HG02642 (cell line): ENCODE data around the gene MNT.
"Not testable (repeated sequence)": the region's sequence is repeated elsewhere in the genome, so short reads cannot be mapped to it uniquely, and the experiment has no call there.

Source experiments
- ATAC-seq: cut with Tn5 transposase; IDR thresholded peaks from one replicate; pipeline ENCODE4 v1.9.1; 2021; ENCODE audit warnings: mild to moderate bottlenecking; ENCODE audit not compliant: unreplicated experiment, poor library complexity

The MNT gene, protein sequence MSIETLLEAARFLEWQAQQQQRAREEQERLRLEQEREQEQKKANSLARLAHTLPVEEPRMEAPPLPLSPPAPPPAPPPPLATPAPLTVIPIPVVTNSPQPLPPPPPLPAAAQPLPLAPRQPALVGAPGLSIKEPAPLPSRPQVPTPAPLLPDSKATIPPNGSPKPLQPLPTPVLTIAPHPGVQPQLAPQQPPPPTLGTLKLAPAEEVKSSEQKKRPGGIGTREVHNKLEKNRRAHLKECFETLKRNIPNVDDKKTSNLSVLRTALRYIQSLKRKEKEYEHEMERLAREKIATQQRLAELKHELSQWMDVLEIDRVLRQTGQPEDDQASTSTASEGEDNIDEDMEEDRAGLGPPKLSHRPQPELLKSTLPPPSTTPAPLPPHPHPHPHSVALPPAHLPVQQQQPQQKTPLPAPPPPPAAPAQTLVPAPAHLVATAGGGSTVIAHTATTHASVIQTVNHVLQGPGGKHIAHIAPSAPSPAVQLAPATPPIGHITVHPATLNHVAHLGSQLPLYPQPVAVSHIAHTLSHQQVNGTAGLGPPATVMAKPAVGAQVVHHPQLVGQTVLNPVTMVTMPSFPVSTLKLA

DNA sequence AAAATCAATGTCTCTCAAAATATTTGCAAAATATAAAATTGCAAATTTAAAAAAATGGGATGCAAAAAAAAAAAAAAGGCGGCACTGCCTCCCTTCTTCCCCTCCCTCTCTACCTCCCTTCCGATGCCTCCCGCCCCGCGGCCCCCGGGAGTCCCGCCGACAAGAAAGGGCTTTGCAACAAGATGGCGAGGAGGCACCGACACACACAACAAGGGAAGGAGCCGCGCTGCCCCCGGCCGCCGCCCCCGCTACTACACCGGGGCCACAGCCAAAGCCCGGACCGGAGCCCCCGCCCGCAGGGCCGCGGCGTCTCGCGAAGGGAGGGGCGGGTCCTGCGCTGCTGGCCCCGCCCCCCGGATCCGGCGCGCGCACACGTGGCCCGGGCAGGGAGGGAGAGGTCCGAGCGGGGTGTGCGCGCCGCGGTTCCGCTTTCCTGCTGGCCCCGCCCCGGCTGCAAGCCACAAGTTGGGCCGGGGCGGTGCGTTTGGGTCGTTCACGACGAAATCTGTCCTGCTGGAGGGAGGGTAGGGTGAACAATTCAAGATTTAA, at the start of gene MNT:
TSS of gene MNT (minus strand) at position 184 of the 549 bp plus-strand sequence. CDS start 348 bp downstream, outside the sequence.
- ATAC-seq = peak; percentile 44

DNA sequence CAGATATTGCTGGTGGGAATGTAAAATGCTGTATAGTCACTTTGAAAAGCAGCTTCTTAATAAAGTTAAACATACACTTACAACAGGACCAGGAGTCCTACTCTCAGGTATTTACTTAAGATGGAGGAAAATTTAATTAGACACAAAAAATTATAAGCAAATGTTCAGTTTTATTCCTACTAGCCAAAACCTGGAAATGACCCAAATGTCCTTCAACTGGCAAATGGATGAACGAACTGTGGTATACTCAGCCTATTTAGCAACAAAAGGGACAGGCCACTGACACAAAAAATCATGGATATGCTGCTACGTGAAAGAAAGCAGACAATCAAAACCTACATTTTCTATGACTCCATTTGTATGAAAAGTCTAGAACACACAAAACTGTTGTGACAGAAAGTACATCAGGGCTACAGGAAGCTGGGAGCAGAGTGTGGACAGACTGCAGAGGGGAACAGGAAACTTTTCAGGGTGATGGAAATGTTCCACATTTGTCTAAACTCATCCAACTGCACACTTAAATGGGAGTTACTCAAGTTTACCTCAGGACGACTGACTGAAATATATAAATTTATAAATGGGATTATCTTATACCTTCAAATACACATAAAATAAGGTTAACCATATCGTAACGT, 49.3 kb upstream of the MNT start:
- ATAC-seq = no peak

DNA sequence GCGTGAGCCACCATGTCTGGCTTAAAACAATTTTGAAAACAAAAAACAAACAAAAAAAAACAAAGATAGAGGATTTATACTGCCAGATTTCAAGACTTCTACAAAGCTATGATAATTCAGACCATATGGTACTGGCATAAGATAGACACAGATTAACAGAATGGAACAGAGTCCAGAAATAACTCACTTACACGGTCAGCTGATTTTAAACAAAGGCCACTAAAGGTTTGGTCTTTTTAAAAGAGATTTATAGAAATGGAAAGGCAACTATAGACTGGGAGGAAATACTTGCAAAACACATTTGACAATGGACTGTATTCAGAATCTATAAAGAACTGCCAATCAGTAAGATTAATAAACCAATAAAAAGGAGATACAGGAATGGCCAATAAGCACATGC, 48.6 kb upstream of the MNT start:
- ATAC-seq = no peak

DNA sequence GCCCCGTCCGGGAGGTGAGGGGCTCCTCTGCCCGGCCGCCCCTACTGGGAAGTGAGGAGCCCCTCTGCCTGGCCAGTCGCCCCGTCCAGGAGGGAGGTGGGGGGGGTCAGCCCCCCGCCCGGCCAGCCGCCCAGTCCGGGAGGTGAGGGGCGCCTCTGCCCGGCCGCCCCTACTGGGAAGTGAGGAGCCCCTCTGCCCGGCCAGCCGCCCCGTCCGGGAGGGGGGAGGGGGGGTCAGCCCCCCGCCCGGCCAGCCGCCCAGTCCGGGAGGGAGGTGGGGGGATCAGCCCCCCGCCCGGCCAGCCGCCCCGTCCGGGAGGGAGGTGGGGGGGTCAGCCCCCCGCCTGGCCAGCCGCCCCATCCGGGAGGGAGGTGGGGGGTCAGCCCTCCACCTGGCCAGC, 46.6 kb upstream of the MNT start:
- ATAC-seq = not testable (repeated sequence)

DNA sequence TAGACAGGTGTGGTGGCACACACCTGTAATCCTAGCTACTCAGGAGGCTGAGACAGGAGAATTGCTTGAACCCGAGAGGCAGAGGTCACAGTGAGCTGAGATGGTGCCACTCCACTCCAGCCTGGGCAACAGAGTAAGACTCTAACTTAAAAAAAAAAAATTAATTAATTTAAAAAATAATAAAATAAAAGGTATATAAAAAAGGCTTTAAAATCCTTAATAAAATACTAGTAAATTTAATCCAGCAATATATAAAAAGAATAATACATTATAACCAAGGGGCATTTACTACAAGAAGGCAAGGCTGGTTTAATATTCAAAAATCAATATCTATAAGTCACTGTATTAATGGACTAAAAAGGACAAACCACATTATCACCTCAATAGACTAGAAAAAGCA, 44.8 kb upstream of the MNT start:
- no peak for ATAC-seq

DNA sequence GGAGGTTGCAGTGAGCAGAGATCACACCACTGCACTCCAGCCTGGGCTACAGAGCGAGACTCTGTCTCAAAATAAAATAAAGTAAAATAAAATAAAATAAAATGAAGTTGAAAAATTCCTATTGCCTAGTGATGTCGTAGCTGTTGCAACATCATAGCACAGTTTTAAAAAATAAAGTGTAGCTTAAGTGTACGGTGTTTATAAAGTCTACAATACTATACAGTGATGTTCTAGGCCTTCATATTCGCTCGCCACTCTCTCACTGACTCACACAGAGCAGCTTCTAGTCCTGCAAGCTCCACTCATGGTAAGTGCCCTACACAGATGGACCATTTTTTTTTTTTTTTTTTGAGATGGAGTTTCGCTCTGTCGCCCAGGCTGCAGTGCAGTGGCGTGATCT, 43.5 kb upstream of the MNT start:
- ATAC-seq = no peak

DNA sequence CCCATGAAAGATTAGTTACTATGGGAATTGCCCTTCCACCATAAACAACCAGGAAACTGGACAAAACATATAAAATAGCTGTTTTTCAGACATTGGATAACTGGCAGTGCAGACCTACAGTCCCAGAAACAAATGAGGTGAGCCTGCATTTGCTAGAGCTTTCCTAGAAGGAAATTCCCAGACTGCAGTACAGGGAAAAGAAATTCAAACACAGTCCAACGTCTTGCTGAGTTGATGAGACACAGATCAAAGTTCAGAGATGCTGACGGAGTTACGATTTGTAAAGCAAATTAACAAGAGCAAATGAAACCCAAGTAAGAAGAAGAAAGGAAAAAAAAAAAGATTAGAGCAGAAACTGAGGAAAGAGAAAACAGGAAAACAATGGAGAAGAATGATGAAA, 41.3 kb upstream of the MNT start:
- ATAC-seq = no peak

DNA sequence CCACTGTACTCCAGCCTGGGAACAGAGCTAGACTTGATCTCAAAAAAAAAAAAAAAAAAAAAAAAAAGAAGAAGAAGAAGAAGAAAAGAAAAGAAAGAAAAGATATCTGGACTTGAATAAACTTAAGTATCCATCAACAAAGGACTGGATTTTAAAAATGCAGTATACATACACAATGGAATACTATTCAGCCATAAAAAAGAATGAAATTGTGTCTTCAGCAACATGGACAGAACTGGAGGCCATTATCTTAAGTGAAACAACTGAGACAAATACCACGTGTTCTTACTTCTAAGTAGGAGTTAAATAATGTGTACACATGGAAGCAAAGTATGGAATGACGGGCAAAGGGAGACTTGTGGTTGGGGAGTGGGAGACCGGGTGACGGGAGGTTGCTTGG, 40.1 kb upstream of the MNT start:
- no peak for ATAC-seq

DNA sequence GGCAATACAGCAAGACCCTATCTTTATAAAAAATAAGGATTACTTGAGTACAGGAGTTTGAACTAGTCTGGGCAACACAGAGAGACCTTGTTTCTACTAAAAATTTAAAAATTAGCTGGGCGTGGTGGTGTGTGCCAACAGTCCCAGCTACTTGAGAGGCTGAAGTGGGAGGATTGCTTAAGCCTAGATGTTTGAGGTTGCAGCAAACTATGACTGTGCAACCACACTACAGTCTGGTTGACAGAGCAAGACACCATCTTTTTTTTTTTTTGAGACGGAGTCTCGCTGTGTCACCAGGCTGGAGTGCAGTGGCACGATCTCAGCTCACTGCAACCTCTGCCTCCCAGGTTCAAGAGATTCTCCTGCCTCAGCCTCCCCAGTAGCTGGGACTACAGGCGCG, 39.1 kb upstream of the MNT start:
- not testable (repeated sequence) for ATAC-seq

DNA sequence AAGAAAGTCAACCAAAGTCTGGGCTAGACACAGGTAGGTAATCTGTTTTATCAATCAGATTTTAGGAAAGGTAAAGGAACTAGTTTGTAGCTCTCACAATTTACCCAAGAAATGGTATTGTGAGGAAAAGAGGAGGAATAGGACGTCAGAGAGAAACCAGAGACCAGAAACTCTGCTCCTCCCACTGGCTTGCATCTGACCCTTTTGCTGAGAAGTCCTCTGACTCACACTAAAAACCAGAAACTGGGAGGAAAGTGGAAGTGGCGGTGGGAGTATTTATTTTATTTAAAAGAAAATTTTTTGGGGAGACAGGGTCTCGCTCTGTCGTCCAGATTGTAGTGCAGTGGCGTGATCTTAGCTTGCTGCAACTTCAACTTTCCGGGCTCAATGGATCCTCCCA, 38.0 kb upstream of the MNT start:
- no peak for ATAC-seq

DNA sequence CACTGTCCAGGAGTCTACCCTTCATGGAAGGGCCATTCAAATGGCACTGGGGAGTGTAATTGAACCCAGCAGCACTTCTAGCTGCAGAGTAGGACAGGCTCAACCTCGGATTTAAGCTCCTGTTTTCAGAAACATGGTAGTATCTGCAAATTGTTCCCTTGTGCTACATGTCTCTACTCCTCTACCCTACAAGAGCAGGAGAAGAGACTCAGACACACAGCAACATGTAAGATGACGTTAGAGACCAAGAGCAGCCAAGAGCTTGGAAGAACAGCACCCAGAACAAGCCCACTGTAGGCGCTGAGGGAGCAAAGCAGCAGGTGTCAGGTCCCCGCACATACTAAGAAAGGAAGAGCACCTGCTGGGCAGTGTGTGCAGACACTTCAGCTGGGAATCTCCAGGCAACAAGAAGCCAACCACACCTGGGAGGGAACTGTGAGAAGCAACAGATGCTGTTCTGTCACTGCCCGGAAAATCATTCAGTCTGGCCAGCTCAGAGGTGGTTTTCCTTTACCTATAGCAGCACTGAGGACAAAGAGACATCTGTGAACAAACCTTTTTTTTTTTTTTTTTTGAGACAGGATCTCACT, 35.6 kb upstream of the MNT start:
- no peak for ATAC-seq

DNA sequence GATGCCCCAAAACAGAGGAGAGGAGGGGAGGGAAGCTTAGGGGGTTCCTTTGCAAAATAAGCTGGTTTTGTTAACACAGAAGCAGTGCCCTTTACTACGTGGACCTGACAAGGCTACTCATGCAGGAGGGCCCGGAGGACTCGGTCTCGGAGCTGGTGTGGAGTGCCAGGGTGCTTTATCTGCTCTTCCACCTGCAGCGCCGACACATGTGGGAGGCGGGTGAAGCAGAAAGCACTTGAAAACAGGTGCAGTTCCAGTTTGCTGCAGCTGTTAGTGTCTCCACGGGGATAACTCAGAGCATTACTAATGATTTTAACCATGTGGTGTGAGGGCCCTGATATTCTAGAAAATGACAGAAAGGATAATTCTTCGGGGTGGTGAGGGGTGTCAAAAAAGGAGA, 35.0 kb upstream of the MNT start:
- no peak for ATAC-seq

DNA sequence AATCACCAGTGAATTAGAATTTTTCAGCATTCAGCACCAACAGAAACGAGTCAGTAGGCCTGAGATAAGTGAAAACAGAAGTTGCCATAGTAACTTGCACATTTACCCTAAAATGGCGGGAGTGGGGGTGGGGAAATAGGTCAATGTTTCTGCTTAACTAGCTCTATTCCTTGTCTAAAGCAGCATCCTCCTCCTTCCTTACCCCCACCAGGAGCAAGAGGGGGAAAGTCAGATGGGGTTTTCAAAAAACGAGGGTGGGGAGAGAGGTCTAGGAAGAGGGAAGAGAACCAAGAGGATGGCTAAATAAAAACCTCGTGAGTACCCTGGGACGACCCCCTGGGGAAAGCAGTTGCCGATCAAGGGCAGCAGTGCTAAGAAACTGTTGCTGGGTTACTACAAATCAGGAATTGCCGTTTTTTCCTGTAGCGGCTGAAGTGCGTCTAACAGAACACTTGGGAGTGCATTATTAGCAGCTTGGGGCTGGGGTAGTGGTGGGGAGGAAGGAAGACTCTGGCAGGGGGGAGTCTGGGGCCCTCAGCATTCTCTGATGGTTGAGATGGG, 34.4 kb upstream of the MNT start:
- no peak for ATAC-seq

DNA sequence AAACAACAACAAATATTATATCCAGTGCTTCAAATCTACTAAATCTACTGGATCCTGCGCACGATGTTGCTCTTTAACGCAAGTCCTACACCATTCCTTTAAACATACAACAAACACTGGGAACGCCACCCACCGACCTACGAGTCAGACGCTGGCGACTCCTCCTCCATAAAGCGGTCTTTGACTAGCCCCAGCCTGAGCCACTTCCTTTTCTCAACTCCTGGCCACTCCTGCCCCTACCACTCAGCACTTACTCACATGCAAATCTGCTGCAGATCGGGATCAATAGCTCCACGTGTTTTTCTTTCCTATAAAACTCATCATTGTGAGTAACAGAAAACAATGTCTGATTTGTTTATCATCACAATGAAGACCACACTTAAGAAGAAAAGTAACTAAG, 32.8 kb upstream of the MNT start:
- ATAC-seq = no peak

DNA sequence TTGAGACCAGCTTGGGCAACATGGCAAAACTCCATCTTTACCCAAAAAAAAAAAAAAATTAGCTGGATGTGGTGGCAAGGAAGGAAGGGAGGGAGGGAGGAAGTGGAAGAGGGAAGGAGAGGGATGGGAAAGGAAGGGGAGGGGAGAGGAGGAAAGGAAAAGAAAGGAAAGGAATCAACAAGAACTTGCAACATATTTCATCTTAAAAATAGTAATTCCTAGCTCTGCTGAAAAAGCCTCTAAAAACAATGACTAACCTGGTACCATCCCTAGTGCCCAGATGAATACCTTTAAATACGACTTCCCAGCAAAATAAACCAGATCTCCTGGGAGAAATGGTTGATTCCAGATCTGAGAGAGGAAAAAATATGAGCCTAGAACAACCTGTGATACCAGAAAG, 27.1 kb upstream of the MNT start:
- ATAC-seq = no peak

DNA sequence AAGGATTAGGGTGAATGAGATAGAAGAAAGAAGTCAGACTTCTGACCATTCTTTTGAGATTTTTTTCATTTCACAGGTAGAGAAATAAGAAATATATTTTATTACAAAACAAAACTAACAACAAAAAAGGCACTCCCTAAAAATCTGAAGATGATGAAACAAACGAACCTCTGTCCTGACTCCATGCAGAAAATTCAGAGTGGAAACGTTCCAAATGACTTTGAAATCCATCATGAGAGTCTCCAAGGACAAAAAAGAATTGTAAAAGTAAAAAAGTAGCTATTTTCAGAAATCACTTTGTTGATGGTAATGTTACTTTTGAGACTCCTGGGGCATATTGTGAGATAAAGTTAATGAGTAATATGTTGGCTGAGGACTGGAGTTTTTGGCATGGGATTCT, 26.4 kb upstream of the MNT start:
- no peak for ATAC-seq

DNA sequence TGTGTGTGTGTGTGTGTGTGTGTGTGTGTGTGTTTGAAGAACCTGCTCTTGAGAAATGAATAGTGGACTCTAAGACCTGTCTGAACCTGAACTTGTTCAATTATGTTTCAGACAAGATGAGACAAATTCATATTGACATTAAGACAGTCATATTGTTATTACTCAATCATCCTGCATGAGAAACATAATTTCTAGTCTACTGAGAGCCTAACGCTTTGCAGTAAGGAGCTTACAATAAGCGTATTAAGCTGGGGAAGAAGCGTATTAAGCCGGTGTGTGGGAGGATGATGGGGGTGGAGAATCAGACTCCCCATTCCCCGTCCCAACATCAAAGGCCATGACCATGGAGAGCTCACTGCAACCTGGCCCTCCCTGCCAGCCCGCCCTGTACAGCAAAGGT, 22.4 kb upstream of the MNT start:
- ATAC-seq = no peak

DNA sequence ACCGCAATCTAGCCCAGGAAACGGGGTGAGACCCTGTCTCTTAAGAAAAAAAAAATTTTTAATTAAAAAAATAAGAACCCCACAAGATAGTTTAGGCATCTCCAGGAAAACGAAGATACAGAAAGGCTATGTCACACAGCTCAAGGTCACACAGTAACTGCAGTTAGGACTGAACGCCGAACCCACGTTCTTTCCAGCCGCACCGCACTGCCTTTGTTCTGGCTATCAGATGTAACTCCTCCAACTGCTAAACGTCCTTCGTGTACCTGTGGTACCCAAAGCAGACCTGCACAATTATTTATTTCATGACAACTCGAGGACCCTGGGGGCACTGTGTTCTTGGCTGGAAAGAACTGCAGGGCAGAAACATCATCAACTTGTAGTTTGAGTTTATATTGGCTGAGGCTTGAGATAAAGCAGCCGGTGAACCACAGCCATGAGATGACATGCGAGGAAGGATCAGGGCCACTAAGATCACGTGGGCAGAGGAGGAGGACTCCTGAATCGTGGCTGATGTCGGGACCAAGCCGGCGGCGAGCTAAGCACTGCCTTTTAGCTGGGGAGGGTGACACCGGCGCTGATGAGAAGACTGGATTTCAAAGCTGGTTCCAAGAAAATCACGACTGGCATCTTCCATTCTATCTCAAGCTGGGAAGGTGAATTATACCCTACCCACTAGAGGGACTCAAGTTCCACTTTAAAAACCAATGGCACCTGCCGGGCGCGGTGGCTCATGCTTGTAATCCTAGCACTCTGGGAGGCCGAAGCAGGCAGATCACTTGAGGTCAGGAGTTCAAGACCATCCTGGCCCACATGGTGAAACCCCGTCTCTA, 20.7 kb upstream of the MNT start:
- no peak for ATAC-seq

DNA sequence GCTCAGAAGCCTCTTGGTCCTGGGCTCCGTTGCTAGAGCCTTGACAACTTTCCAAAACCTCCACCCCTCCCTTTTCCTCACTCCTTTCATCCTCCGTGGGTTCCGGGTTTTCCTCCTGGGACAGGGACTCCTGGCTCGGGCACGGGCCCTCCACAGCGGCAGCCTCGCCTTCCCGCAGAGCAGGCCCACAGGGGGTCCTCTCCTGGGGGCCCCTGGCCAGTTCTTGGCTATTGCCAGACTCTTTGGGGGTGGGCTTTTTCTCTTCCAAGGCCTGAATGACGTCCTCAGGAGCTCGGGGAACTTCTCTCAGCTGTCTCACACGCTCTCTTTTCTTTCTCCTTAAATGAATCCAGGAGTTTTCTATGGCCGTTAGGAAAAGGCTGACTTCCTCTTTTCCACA, 19.3 kb upstream of the MNT start:
- ATAC-seq = no peak

DNA sequence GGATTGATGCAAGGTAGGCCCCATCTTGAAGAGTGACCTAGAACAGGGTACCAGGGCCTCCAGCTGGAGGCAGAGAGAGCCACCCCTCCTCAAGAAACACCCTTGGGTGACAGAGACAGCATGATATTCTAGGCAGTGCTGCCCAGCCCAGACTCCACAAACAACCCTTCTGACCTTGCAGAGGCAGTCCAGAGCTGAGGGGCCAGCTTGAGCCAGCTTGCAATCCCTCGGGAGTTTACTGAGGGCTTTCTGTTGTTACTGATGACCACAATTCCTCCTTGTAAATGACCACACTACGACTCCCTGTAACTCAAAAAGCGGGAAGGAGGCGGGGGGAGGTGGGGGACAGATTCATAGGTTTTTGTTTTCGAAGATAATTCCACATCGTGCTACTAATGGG, 18.6 kb upstream of the MNT start:
- ATAC-seq = no peak
